GM15510 (cell line): ENCODE results near the gene SOAT1.

Experiments used
- POLR2A ChIP-seq: IDR thresholded peaks from 3 replicates; pipeline ENCODE4 v1.6.1; 2011; ENCODE audit warnings: borderline replicate concordance; ENCODE audit not compliant: insufficient read length; ENCODE audit errors: extremely low read depth

SOAT1 gene

GRCh38 chr1:179293340-179294327 lies at the start of gene SOAT1:
Gene SOAT1, plus strand, starts transcription at chr1:179293797. Its CDS starts 8,888 bp downstream, at chr1:179302685.
- peak; percentile 88 for TF ChIP-seq POLR2A

- no peak for TF ChIP-seq POLR2A
Measured at GRCh38 chr1:179247923-179248322, 45.7 kb upstream of the SOAT1 start.

DNA sequence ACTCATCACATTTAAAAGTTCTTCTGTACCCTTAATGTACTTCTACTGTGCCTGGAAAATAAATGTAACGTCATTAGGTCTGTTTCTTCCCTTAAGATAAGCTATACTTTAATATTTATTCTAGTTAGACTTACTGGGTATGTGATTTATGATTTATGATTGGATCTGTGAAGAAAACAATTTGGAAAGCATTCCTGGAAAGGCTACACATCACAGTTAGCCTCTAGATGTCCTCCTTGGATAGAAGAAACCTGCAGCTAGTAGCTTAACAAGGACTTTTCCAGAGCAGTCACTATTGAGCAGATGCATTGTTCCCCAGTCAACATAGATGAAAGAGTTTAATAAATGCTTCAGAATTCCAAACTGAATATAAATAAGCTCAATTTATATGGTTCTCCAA lies 41.9 kb upstream of the SOAT1 start:
- no peak for TF ChIP-seq POLR2A

- no peak for TF ChIP-seq POLR2A
Measured at GRCh38 chr1:179252606-179253005, 41.0 kb upstream of the SOAT1 start.

DNA sequence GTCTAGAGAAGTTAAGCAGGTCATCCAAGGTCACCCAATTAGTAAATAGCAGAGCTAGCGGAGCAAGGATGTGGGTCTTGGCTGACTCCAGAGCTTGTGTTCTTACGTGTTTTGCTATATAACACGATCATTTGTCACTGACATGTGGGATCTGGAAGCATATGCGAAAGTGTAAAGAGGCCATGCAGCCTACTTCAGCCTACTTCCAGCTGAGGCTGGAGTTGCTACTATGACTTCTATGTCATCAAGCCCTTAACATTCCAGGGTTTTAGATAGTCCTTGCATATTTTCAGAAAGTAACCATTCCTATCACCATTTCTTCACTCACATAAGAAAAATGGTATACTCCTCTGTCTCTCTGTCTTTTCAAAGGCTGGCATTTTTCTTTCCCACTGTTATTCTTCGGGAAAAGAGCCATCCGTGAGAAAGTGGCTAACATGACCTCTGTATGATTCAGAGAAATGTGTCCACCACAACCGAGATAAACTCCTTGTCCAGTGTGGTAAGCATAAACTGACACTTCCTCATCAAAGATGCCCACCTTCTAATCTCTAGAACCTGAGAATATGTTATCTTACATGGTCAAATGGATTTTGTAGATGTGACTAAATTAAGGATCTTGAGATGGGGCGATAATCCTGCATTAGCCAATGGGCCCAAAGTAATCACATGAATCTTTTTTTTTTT lies 40.2 kb upstream of the SOAT1 start:
- TF ChIP-seq POLR2A, result no peak

GRCh38 chr1:179262183-179262582 lies 31.4 kb upstream of the SOAT1 start:
- no peak for TF ChIP-seq POLR2A

DNA sequence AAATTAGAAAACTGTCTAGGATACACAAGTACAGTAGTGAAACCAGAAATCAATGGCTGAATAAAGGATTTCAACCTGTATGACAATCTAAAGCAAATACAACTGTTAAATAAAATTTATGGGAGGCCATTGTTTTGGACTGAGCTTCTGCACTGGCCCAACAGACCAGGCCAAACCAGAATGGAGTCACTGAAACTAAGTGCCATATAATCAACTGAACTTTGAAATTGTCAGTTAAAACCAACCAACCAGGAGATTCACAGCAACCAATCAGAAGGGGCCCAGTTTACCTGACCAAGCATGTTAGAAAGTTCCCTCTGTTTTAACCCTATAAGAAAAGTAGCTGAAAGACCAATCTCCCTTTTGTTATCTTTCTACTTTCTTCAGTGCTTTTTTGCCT lies 30.5 kb upstream of the SOAT1 start:
- TF ChIP-seq POLR2A, result no peak

GRCh38 chr1:179264507-179264906 lies 29.1 kb upstream of the SOAT1 start:
- no peak for TF ChIP-seq POLR2A

- TF ChIP-seq POLR2A, result no peak
Measured at GRCh38 chr1:179269071-179269470, 24.5 kb upstream of the SOAT1 start.

- TF ChIP-seq POLR2A, result no peak
Measured at GRCh38 chr1:179278920-179279319, 14.7 kb upstream of the SOAT1 start.

DNA sequence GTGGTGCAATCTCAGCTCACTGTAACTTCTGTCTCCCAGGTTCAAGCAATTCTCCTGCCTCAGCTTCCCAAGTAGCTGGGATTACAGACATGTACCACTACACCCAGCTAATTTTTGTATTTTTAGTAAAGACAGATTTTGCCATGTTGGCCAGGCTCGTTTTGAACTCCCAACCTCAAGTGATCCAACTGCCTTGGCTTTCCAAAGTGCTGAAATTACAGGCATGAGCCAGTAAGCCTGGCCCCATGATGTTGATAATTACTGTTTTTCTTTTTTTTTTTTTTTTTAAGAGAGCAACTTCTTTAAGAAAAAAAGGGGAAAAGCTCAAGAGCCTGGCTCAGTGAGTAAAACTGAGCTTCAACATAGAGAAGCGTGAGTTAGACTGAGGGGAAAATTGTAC lies 9.6 kb upstream of the SOAT1 start:
- TF ChIP-seq POLR2A, result no peak

DNA sequence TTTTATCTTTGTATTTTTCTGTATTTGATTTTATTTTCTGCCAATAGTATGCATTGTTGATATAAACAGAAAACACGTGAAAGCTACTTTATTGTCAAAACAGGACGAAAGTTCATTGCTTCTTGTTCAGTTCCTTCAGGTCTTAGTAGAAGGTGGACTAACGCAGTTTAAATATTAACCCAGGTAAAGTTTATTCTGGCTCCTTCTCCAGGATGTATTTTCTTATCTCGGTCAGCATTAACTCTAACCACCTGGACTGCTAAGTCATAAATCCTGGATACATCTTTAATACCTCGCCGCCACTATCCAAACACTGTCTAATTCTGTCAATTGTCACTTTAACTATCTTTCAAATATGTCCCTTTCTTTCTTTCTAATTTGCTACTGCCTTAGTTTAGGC lies 5.7 kb upstream of the SOAT1 start:
- no peak for TF ChIP-seq POLR2A

DNA sequence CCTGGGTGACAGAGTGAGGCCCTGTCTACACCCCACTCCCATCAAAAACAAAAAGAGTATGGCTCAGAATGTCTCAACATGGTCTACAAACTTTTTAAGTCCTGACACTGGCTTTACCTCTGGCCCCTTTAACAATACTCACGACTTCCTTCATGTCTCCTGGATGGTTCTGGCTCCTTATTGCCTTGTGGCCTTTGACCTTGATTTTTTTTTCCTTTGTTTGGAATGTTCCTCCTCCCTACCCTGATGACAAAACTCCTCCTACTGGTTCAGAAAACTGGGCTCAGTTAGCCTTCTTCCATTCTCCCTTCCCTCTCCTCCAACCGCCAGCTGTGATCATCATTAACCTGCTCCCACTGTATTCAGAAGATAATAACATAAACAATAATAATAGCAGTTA lies 4.6 kb upstream of the SOAT1 start:
- no peak for TF ChIP-seq POLR2A

DNA sequence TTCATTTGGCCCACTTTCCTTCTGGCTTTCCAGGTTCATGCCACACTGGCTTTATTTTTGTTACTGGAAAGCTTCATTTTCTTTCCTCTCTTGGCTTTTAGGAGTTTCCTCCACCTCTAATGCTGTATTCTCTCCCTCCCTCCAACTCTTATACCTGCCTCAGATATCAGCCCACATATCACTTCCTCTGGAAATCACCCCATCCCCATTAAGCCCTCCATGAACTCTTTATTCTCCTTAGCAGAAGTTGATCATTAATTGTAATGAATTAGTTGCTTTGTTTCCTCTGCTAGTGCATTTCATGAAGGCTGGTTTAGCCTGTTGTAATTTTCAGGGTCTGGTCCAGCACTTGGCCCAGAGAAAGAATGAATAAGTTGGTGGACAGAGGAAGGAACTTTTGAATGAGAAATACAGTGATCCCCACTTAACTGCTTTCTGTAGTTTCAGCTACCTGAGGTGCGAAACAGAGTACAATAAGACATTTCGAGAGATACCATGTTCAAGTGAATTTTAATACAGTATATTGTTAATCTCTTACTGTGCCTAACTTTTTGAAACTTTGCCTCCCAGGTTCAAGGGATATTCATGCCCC lies 1.7 kb downstream of the SOAT1 start:
- TF ChIP-seq POLR2A, result no peak

DNA sequence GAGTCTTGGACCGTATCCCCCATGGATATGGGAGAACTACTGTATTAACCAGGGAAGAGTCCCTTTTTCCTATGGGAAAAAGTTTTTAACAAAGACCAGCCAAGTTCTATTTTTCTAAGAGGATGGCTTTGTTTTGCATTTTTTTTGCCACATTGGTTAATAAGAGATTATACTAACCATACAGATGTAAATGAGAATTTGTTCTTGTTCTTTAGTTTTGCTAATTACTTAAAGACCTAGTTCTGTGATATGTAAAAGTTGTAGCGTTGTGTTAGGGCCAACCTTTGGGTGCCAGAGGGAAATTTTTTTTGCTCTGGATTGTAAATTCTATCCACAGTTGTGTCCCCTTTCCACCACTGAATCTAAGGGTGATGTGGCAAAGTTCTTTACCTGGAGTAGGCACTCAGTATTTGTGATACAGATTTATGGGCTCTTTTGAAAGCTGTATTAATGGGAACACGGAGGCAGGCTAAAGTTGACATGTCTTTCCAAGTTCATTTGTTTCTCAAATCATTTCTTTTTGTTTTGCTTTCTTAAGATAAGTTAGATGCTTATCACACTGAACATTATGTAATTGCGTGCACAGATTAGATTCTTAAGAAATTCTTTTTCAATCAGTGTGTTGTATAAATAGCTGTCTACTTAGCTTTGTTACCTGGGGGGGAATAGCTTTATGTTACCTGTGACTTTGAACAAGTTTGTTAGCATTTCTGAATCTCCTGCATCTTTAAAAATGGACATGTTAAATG lies 2.9 kb downstream of the SOAT1 start:
- no peak for TF ChIP-seq POLR2A

GRCh38 chr1:179297105-179297378 lies 3.4 kb downstream of the SOAT1 start:
- TF ChIP-seq POLR2A, result no peak

DNA sequence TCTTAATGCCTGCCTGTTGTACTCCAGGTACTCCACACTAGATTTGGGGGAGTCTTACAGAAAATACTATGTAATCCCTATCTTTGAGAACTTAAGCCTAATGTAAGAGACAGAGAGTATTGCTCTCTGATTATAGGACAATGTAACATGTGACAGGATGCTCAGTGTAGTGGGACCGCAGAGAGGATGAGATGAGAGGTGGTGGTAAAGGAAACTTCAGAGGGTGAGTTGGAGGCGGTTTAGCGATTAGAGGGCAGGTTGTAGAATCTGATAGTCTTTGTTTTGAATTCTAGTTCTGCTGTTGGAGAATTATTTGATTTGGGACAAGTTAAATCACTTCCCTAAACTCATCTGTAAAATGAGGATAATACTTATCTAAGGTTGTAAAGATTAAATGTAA lies 5.4 kb downstream of the SOAT1 start:
- no peak for TF ChIP-seq POLR2A
